Ovary (tissue), 9 donors: ENCODE results near the gene AP5Z1. TPM values are rescaled to one million over a fixed set of nuclear protein-coding genes. Genes with fewer than 3 reads are reported as not detected.
A peak's percentile ranks its signal among the peaks of the same experiment; 100 is the strongest.

Experiments used
- DNase-seq, 5 donors: peaks; one replicate each; pipeline ENCODE4 v3.0.0-alpha.2; 2019 to 2020
- H3K27ac ChIP-seq, 2 donors: fragments of 200-600 bp; one replicate each; pipeline versions ENCODE4 v1.5.1 to v1.8.0; 2019 to 2022
- H3K27me3 ChIP-seq: fragments of 200-600 bp; one replicate; pipeline ENCODE4 v1.8.0; 2022
- H3K36me3 ChIP-seq: fragments of 200-600 bp; sonication (generic); one replicate; pipeline ENCODE4 v1.5.1; 2019
- H3K4me1 ChIP-seq: one replicate; pipeline ENCODE4 v1.8.1; 2013; ENCODE audit warnings: mild to moderate bottlenecking, moderate library complexity; ENCODE audit not compliant: insufficient read depth
- H3K4me3 ChIP-seq: fragments of 200-600 bp; sonication (generic); one replicate; pipeline ENCODE4 v1.5.1; 2017
- H3K9me3 ChIP-seq, 2 donors: fragments of 200-600 bp in 1 of 2; sonication (generic) in 1 of 2; one replicate each; pipeline versions ENCODE4 v1.5.1 to v1.8.1; 2013 to 2019; ENCODE audit warnings: mild to moderate bottlenecking in 1 of 2, moderate library complexity in 1 of 2
- EP300 ChIP-seq: sonication (generic); formaldehyde crosslinking; IDR thresholded peaks from one replicate; pipeline ENCODE4 v1.6.1; 2017; ENCODE audit warnings: antibody characterized with exemption
- POLR2A ChIP-seq: fragments of 450-650 bp; IDR thresholded peaks from one replicate; pipeline ENCODE4 v1.6.1; 2017; ENCODE audit warnings: antibody characterized with exemption, mild to moderate bottlenecking, moderate library complexity
- WGBS, 3 donors: extraction: QIAGEN DNeasy Blood & Tissue Kit in 1 of 3; methylation state at CpG; one replicate each; pipeline versions ENCODE4 v1.1.5 to v1.1.7; 2013 to 2017; 5-methylcytosine and 5-hydroxymethylcytosine counted together
- intact Hi-C, 4 donors: fragments of 100-400 bp; cut with DNase I; formaldehyde crosslinking; loops; one replicate each; pipeline versions ENCODE4 v1.11.0 to v1.15.1; 2022 to 2023
- polyA plus RNA-seq, 2 donors: library from polyadenylated mRNA; stranded (reverse); fragments of 200-250 nt in 1 of 2; fragments of 350-450 nt in 1 of 2; fragmentation: Illumina TruSeq in 1 of 2; extraction: RNeasy Lipid Tissue Mini Kit (QIAGEN cat#74804) in 1 of 2; gene quantifications; one replicate each; pipeline ENCODE4 v1.2.3, GENCODE V29; 2013 to 2014
- total RNA-seq, 7 donors: library from RNA; depleted of rRNA in 2 of 7; stranded (reverse); fragments of >200 nt in 2 of 7; fragmentation: NEBNext Ultra II Directional in 3 of 7; extraction: Animal tissue kit (Norgen Biotek cat#: 25700) in 3 of 7; gene quantifications; one replicate each; pipeline versions ENCODE4 v1.1.0 to v1.2.4, GENCODE V29; 2016 to 2023
- TF ChIP-seq, protein P1 (sequence below), 3 donors: fragments of 450-650 bp in 2 of 3; fragments of 200-600 bp in 1 of 3; IDR thresholded peaks; one replicate each; pipeline versions ENCODE4 v1.5.1 to v1.8.0; 2016 to 2022; ENCODE audit warnings: antibody characterized with exemption in 3 of 3, mild to moderate bottlenecking in 1 of 3
- donor health status: DM: no; HTN: no; CAD: no; lungs with moderate emphysema.
- donor health status: DM: no; HTN: no; CAD: no.
- donor health status: Bipolar disorder and iron deficiency.
- donor health status: DM: yes; HTN: yes; CAD: no.
- donor health status: DM: no; HTN: no; CAD: no.
- donor health status: DM: yes; HTN: yes; CAD: no.

Gene AP5Z1
- total and polyA plus RNA-seq, 9 donors: 2.4 to 37.3 (median 23.1) TPM

GRCh38 chr7:4817178-4817901 lies 41.9 kb downstream of the AP5Z1 start:
- TF ChIP-seq EP300 (no peak), POLR2A (no peak)
- TF ChIP-seq, protein P1, sequence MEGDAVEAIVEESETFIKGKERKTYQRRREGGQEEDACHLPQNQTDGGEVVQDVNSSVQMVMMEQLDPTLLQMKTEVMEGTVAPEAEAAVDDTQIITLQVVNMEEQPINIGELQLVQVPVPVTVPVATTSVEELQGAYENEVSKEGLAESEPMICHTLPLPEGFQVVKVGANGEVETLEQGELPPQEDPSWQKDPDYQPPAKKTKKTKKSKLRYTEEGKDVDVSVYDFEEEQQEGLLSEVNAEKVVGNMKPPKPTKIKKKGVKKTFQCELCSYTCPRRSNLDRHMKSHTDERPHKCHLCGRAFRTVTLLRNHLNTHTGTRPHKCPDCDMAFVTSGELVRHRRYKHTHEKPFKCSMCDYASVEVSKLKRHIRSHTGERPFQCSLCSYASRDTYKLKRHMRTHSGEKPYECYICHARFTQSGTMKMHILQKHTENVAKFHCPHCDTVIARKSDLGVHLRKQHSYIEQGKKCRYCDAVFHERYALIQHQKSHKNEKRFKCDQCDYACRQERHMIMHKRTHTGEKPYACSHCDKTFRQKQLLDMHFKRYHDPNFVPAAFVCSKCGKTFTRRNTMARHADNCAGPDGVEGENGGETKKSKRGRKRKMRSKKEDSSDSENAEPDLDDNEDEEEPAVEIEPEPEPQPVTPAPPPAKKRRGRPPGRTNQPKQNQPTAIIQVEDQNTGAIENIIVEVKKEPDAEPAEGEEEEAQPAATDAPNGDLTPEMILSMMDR (IDR thresholded peaks at IDR 0.05): no peak
- WGBS, 3 donors: 72 to 82% (median 77%) methylated on average over 38 of the region's 38 CpGs
- Histone ChIP-seq H3K4me3 (no peak overlapping the region), H3K27ac (no peak overlapping the region), H3K9me3 (no peaks in the 10 kb centered on the region), H3K36me3 (no peaks in the 10 kb centered on the region), H3K27me3 (no peaks in the 10 kb centered on the region), H3K4me1 (peaks cover 4% of the 10 kb centered on the region)
- intact Hi-C loops: no loop called here
- DNase-seq: no peak

DNA sequence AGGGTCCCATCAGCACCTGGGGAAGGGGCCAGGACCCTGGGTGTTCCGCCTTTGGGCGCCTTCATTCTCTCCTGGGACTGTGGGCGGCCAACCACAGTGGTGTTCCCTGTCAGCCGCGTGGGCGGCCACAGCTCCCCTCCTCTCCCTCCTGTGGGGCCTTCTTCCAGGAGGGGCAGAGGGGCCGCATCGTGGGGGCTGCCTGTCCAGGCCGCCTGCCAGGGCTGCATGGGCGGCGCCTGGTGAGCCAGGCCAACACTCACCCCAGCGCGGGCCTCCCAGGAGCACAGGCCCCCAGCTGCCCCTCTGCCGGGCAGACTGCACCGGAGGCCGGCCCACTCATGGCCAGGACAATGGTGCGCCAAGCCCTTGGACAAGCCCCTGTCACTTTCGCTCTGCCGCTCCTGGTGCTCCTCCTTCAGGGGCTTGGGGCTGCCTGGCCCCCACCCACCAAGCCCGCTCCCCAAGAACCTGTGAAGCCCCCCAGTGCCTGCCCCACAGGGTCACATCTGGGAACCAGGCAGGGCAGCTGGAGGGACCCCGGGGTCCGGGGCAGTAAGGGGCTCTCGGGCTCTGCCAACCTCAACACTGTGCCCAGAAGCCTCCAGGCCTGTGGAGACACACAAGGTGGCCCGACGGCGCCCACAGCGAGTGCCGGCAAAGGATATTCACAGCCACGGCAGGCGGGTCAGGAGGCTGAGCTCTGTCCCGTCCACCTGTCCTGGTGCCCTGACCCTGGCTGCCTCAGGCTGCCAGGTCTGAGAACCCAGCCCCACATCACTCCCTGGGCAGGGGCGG lies 42.8 kb downstream of the AP5Z1 start:
- Histone ChIP-seq H3K36me3 (no peaks in the 10 kb centered on the region), H3K4me1 (peaks cover 4% of the 10 kb centered on the region), H3K4me3 (no peak overlapping the region), H3K27ac (no peak overlapping the region), H3K9me3 (no peaks in the 10 kb centered on the region), H3K27me3 (no peaks in the 10 kb centered on the region)
- TF ChIP-seq POLR2A (no peak), EP300 (no peak)
- TF ChIP-seq, protein P1 (IDR thresholded peaks at IDR 0.05): no peak
- DNase-seq: peak in 2 of 5 donors; percentile 38 to 73
- intact Hi-C loops: no loop called here
- WGBS, 3 donors: 49 to 66% (median 56%) methylated on average over 25 to 32 of the region's 32 CpGs

GRCh38 chr7:4819560-4820404 lies 44.4 kb downstream of the AP5Z1 start:
- intact Hi-C loops: no loop called here
- Histone ChIP-seq H3K27me3 (no peaks in the 10 kb centered on the region), H3K9me3 (no peaks in the 10 kb centered on the region), H3K4me3 (no peak overlapping the region), H3K36me3 (no peaks in the 10 kb centered on the region), H3K4me1 (peaks cover 11% of the 10 kb centered on the region), H3K27ac (no peak overlapping the region)
- TF ChIP-seq, protein P1 (IDR thresholded peaks at IDR 0.05): no peak
- TF ChIP-seq EP300 (no peak), POLR2A (no peak)
- DNase-seq: no peak
- 70 to 83% (median 78%) methylated on average over 39 of the region's 39 CpGs for WGBS, 3 donors

DNA sequence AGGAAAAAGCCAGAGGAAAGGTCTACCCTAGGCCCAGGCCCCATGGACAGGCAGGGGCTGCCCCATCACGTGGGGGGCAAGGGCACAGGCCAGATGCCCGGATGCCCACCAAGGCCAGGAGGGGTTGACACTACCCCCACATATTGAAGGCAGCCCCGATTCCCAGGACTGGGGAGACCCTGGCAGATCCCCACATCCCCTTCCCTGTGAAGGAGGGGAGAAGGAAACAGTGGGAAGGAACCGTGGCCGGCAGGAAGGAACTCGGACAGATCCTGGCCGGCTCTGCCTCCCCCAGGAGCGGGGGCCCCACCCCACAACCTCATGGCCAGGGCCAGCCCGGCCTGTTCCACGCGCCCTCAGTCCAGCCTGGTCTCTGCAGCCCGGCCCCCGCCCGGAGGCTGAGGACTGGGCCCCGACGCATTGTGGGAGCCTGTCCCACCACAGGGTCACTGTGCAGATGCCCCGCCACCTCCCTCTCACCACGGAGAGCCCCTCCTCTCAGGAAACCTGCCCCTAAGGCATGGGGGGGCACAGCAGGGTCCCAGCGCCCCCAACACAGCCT lies 45.1 kb downstream of the AP5Z1 start:
- WGBS, 3 donors: 61 to 78% (median 74%) methylated on average over 19 of the region's 19 CpGs
- TF ChIP-seq, protein P1 (IDR thresholded peaks at IDR 0.05): no peak
- TF ChIP-seq POLR2A (no peak), EP300 (no peak)
- peak in 1 of 5 donors; percentile 10 for DNase-seq
- H3K4me1 ChIP-seq: peaks cover 12% of the 10 kb centered on the region
- H3K27me3 ChIP-seq: no peaks in the 10 kb centered on the region
- no peak overlapping the region for H3K4me3 ChIP-seq
- intact Hi-C loops: no loop called here
- no peak overlapping the region for H3K27ac ChIP-seq
- no peaks in the 10 kb centered on the region for H3K36me3 ChIP-seq
- no peaks in the 10 kb centered on the region for H3K9me3 ChIP-seq
